ENCODE measurements around the gene ULK4.

Gene ULK4

DNA sequence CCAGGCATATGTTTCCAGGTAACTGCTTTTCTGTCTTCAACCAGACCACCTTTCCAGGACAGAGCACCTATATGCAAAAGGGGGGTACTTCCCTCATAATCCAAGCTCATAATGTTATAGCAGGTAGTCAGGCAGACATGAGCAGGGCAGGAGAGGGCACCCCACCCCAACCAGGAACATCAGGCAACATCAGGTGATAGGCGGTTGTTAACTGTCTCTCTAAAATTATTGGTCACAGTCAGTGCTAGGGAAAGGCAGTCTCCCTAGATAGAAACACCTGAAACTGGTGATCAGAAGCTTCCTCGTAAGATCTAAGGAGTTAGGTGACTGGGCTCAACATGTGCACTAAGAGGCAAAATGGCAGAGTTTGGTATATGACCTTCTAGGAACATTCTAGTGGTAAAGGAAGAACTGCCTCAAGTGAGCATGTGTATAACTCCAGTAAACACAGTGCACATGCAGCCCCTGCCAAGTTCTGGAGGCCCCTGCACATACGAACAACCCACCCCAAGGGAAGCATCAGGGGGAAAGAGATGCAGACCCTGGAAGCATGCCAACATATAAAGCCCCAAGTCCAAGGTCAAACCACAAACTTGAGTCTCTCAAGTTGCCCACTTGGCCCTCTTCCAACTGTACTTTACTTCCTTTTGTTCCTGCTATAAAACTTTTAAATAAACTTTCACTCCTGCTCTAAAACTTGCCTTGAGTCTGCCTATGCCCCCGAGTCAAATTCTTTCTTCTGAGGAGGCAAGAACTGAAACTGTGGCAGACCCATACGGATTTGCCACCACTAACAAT, 270.9 kb downstream of the ULK4 start (continued):
- TF ChIP-seq, protein P1, sequence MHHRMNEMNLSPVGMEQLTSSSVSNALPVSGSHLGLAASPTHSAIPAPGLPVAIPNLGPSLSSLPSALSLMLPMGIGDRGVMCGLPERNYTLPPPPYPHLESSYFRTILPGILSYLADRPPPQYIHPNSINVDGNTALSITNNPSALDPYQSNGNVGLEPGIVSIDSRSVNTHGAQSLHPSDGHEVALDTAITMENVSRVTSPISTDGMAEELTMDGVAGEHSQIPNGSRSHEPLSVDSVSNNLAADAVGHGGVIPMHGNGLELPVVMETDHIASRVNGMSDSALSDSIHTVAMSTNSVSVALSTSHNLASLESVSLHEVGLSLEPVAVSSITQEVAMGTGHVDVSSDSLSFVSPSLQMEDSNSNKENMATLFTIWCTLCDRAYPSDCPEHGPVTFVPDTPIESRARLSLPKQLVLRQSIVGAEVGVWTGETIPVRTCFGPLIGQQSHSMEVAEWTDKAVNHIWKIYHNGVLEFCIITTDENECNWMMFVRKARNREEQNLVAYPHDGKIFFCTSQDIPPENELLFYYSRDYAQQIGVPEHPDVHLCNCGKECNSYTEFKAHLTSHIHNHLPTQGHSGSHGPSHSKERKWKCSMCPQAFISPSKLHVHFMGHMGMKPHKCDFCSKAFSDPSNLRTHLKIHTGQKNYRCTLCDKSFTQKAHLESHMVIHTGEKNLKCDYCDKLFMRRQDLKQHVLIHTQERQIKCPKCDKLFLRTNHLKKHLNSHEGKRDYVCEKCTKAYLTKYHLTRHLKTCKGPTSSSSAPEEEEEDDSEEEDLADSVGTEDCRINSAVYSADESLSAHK (tag by site-specific recombination; IDR thresholded peaks at IDR 0.05): peak; percentile 59
- no peak for TF ChIP-seq ZNF292 (tag by site-specific recombination; IDR thresholded peaks at IDR 0.05; ENCODE audit: borderline replicate concordance, low read depth)
- TF ChIP-seq WT1 (tag by site-specific recombination; IDR thresholded peaks at IDR 0.05): 0 out of 2 replicates have a peak, but pooled peaks have one; percentile 50
- TF ChIP-seq ZNF624 (tag by site-specific recombination; IDR thresholded peaks at IDR 0.05): no peak
- no peak for TF ChIP-seq ZNF37A (tag by site-specific recombination; IDR thresholded peaks at IDR 0.05)
- no peak for TF ChIP-seq ZNF223 (tag by site-specific recombination; IDR thresholded peaks at IDR 0.05)
- TF ChIP-seq ZBTB8A (tag by site-specific recombination; IDR thresholded peaks at IDR 0.05): peak; percentile 43; the same call in 1 of the 2 replicates
- TF ChIP-seq ZNF335 (tag by site-specific recombination; conservative IDR thresholded peaks at IDR 0.05): peak; percentile 25; the same call in 1 of the 2 replicates
- peak; percentile 83 for TF ChIP-seq FEZF1 (tag by site-specific recombination; IDR thresholded peaks at IDR 0.05)
- TF ChIP-seq TRIM28 (IDR thresholded peaks at IDR 0.05; ENCODE audit: borderline replicate concordance, low read length): no peak
- TF ChIP-seq TCF7L2 (IDR thresholded peaks at IDR 0.05; ENCODE audit: borderline replicate concordance, low read depth, low read length): no peak

DNA sequence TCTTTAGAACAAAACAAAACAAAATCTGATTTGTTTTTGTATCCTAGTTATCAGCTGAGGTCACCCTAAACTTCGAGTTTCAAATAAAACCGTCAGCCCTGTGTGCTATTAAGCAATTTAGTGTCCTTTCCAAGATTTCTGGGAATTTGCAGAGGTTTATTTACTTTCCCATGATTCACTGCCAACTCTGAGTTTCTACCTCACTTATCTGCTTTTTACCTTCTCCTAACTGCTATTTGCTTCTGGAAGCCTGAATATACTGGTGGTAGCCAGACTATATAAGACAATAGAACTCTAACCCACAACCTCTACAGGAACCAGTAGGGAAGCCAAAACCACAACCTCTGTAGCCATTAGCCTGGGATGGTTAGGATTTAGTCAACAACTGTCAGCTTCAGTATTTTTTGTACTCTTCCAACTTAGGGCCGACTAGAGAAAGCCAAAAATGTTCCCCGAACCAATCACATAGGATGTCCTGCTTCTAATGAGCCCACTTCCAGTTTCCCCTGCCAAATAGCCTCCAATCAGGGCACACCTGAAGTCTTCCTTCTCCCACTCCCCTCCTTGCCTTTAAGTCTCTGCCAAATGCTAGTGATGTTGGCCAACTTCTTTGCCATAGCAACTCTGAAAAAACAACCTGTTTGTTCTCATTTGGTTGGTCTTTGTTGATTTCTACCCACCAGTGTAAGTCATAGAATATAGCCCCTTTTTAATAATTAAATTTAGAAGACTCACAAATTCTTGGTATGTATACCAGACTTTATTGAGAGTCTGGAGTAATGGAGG, 273.1 kb downstream of the ULK4 start:
- H3K4me1 ChIP-seq (ENCODE audit: control insufficient read depth, insufficient read depth, low read length): peaks cover 6% of the 10 kb centered on the region
- no peak overlapping the region for H3K4me3 ChIP-seq (ENCODE audit: low read depth, low read length)
- H3K9me3 ChIP-seq (ENCODE audit: control insufficient read depth, insufficient read depth, low read depth, low read length): no peaks in the 10 kb centered on the region
- CTCF ChIA-PET: no interaction called here
- no peak overlapping the region for H3K27ac ChIP-seq (ENCODE audit: extremely low read depth, low read depth, low read length)
- no peaks in the 10 kb centered on the region for H3K36me3 ChIP-seq (ENCODE audit: control insufficient read depth in 2 of 2, insufficient read depth in 1 of 2, low read length in 2 of 2)
- POLR2A ChIA-PET: no interaction called here
- TF ChIP-seq, protein P1 (tag by site-specific recombination; IDR thresholded peaks at IDR 0.05): no peak
- TF ChIP-seq, protein P2, sequence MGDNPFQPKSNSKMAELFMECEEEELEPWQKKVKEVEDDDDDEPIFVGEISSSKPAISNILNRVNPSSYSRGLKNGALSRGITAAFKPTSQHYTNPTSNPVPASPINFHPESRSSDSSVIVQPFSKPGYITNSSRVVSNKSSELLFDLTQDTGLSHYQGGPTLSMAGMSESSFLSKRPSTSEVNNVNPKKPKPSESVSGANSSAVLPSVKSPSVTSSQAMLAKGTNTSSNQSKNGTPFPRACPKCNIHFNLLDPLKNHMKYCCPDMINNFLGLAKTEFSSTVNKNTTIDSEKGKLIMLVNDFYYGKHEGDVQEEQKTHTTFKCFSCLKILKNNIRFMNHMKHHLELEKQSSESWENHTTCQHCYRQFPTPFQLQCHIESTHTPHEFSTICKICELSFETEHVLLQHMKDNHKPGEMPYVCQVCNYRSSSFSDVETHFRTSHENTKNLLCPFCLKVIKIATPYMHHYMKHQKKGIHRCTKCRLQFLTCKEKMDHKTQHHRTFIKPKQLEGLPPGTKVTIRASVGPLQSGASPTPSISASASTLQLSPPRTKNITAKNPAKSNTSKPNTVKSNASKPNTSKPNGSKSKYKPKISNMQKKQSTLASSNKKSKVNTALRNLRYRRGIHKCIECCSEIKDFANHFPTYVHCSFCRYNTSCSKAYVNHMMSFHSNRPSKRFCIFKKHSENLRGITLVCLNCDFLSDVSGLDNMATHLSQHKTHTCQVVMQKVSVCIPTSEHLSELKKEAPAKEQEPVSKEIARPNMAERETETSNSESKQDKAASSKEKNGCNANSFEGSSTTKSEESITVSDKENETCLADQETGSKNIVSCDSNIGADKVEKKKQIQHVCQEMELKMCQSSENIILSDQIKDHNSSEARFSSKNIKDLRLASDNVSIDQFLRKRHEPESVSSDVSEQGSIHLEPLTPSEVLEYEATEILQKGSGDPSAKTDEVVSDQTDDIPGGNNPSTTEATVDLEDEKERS (tag by site-specific recombination; IDR thresholded peaks at IDR 0.05): no peak
- TF ChIP-seq SCRT2 (tag by site-specific recombination; IDR thresholded peaks at IDR 0.05) (no peak), ZNF292 (tag by site-specific recombination; IDR thresholded peaks at IDR 0.05; ENCODE audit: borderline replicate concordance, low read depth) (no peak), SALL2 (tag by site-specific recombination; IDR thresholded peaks at IDR 0.05; ENCODE audit: borderline replicate concordance) (no peak), ZNF660 (tag by site-specific recombination; IDR thresholded peaks at IDR 0.05) (no peak), ZNF211 (tag by site-specific recombination; IDR thresholded peaks at IDR 0.05; ENCODE audit: low read depth) (no peak)
- TF ChIP-seq, protein P3, sequence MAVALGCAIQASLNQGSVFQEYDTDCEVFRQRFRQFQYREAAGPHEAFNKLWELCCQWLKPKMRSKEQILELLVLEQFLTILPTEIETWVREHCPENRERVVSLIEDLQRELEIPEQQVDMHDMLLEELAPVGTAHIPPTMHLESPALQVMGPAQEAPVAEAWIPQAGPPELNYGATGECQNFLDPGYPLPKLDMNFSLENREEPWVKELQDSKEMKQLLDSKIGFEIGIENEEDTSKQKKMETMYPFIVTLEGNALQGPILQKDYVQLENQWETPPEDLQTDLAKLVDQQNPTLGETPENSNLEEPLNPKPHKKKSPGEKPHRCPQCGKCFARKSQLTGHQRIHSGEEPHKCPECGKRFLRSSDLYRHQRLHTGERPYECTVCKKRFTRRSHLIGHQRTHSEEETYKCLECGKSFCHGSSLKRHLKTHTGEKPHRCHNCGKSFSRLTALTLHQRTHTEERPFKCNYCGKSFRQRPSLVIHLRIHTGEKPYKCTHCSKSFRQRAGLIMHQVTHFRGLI (tag by site-specific recombination; IDR thresholded peaks at IDR 0.05): no peak
- TF ChIP-seq, protein P4, sequence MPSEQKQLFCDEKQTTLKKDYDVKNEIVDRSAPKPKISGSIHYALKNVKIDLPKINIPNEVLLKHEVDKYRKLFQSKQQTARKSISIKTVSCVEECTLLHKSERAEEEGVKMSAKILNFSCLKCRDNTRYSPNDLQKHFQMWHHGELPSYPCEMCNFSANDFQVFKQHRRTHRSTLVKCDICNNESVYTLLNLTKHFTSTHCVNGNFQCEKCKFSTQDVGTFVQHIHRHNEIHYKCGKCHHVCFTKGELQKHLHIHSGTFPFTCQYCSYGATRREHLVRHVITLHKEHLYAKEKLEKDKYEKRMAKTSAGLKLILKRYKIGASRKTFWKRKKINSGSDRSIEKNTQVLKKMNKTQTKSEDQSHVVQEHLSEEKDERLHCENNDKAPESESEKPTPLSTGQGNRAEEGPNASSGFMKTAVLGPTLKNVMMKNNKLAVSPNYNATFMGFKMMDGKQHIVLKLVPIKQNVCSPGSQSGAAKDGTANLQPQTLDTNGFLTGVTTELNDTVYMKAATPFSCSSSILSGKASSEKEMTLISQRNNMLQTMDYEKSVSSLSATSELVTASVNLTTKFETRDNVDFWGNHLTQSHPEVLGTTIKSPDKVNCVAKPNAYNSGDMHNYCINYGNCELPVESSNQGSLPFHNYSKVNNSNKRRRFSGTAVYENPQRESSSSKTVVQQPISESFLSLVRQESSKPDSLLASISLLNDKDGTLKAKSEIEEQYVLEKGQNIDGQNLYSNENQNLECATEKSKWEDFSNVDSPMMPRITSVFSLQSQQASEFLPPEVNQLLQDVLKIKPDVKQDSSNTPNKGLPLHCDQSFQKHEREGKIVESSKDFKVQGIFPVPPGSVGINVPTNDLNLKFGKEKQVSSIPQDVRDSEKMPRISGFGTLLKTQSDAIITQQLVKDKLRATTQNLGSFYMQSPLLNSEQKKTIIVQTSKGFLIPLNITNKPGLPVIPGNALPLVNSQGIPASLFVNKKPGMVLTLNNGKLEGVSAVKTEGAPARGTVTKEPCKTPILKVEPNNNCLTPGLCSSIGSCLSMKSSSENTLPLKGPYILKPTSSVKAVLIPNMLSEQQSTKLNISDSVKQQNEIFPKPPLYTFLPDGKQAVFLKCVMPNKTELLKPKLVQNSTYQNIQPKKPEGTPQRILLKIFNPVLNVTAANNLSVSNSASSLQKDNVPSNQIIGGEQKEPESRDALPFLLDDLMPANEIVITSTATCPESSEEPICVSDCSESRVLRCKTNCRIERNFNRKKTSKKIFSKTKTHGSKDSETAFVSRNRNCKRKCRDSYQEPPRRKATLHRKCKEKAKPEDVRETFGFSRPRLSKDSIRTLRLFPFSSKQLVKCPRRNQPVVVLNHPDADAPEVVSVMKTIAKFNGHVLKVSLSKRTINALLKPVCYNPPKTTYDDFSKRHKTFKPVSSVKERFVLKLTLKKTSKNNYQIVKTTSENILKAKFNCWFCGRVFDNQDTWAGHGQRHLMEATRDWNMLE (tag by site-specific recombination; conservative IDR thresholded peaks at IDR 0.05; ENCODE audit: low read depth): no peak
